Regular cardiac myocyte (primary cell): ENCODE data around the gene SERAC1. TPM values are rescaled to one million over a fixed set of nuclear protein-coding genes. Genes with fewer than 3 reads are reported as not detected.

Source experiments
- total RNA-seq: library from RNA; depleted of rRNA; stranded (reverse); fragments of >200 nt; gene quantifications from 2 replicates; pipeline ENCODE4 v1.2.3, GENCODE V29; 2014

SERAC1 gene
- 6.7 and 13.2 TPM in 2 replicates for total RNA-seq

DNA sequence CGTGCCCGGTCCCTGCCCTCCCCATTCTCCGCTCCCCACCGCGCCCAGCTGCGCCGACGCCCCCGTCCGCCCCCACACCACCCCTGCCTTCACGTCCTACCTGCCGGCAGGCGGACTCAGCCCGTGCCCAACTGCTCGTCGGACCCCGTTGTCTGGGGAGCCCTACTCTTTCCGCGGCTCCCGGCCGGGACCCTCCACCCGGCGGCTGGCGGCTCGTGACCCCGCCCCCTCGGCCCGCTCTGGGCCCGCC lies at the start of gene SERAC1:
Gene SERAC1 (minus strand): TSS at position 223 of the 250 bp plus-strand sequence. CDS start 9,899 bp downstream, outside the sequence.

Other genes starting within 250 kb of the SERAC1 start
- 46.5 and 59.2 TPM in 2 replicates for gene SYNJ2, start 186.4 kb downstream of the SERAC1 start, total RNA-seq
- 8.5 and 9.4 TPM in 2 replicates for gene GTF2H5, start 88 bp upstream of the SERAC1 start, total RNA-seq
- 117 and 167 TPM in 2 replicates for gene TULP4, start 144.2 kb upstream of the SERAC1 start, total RNA-seq